ENCODE results near the gene PTGES. TPM values are rescaled to one million over a fixed set of nuclear protein-coding genes. Genes with fewer than 3 reads are reported as not detected.

The PTGES gene
- total RNA-seq, 1 experiment from 2014 or later = 2.4 TPM

GRCh38 chr9:129728744-129729143 lies 24.1 kb downstream of the PTGES start:
- no peak overlapping the region for H2BK12ac ChIP-seq (ENCODE audit: insufficient read length, low read depth, low read length)
- H2BK15ac ChIP-seq (ENCODE audit: low read depth, low read length) = no peak overlapping the region
- no peak overlapping the region for H3K14ac ChIP-seq (ENCODE audit: insufficient read depth, low read length)
- H3K4ac ChIP-seq (ENCODE audit: low read depth, low read length) = no peak overlapping the region
- H3K79me2 ChIP-seq (ENCODE audit: insufficient read depth, low read length) = no peaks in the 10 kb centered on the region
- H2BK120ac ChIP-seq (ENCODE audit: low read depth, low read length, poor library complexity, severe bottlenecking) = no peak overlapping the region
- Mint-ChIP-seq H3K4me3 (no peak overlapping the region), H3K36me3 (ENCODE audit: insufficient read depth in 1 of 3, low read depth in 3 of 3) (no peaks in the 10 kb centered on the region), H3K27ac (no peak overlapping the region), H3K27me3 (ENCODE audit: low read depth) (peaks cover 2% of the 10 kb centered on the region), H3K9me3 (no peaks in the 10 kb centered on the region), H3K4me1 (peaks cover 5 to 22% of the 10 kb centered on the region in 2 experiments)
- TF ChIP-seq, protein P1, sequence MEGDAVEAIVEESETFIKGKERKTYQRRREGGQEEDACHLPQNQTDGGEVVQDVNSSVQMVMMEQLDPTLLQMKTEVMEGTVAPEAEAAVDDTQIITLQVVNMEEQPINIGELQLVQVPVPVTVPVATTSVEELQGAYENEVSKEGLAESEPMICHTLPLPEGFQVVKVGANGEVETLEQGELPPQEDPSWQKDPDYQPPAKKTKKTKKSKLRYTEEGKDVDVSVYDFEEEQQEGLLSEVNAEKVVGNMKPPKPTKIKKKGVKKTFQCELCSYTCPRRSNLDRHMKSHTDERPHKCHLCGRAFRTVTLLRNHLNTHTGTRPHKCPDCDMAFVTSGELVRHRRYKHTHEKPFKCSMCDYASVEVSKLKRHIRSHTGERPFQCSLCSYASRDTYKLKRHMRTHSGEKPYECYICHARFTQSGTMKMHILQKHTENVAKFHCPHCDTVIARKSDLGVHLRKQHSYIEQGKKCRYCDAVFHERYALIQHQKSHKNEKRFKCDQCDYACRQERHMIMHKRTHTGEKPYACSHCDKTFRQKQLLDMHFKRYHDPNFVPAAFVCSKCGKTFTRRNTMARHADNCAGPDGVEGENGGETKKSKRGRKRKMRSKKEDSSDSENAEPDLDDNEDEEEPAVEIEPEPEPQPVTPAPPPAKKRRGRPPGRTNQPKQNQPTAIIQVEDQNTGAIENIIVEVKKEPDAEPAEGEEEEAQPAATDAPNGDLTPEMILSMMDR (conservative IDR thresholded peaks at IDR 0.05) = no peak
- no peak overlapping the region for H3K27ac ChIP-seq (ENCODE audit: insufficient read length, low read depth, low read length)
- no peaks in the 10 kb centered on the region for H3K23me2 ChIP-seq (ENCODE audit: insufficient read length, low read depth, low read length, poor library complexity, severe bottlenecking)
- no peaks in the 10 kb centered on the region for H3K9me3 ChIP-seq (ENCODE audit: control insufficient read depth, low read depth, low read length)
- no peaks in the 10 kb centered on the region for H3K27me3 ChIP-seq (ENCODE audit: insufficient read depth, low read length)
- H4K20me1 ChIP-seq (ENCODE audit: control insufficient read depth, insufficient read depth, insufficient read length) = no peaks in the 10 kb centered on the region
- H2BK5ac ChIP-seq (ENCODE audit: insufficient read length, low read length) = no peak overlapping the region
- no peak overlapping the region for H4K5ac ChIP-seq (ENCODE audit: insufficient read length, low read depth, low read length)
- no peak overlapping the region for H4K91ac ChIP-seq (ENCODE audit: insufficient read length, low read depth, low read length)
- no peak overlapping the region for H2BK20ac ChIP-seq (ENCODE audit: low read depth, low read length, poor library complexity, severe bottlenecking)
- H3K9ac ChIP-seq (ENCODE audit: extremely low read depth, insufficient read length, low read length) = no peak overlapping the region
- no peak overlapping the region for H3T11ph ChIP-seq (ENCODE audit: low read length)
- WGBS (ENCODE audit: extremely low coverage, insufficient read length, low lambda C conversion rate) = no CpG with 5 or more reads among the region's 7 CpGs
- no peak overlapping the region for H3K18ac ChIP-seq (ENCODE audit: insufficient read length, low read depth, low read length)
- H3K4me2 ChIP-seq (ENCODE audit: insufficient read depth, insufficient read length, low read length) = no peak overlapping the region
- no peak overlapping the region for H2AFZ ChIP-seq (ENCODE audit: low read length)
- no peak overlapping the region for H4K8ac ChIP-seq (replicated peaks; ENCODE audit: insufficient read length, low read depth, low read length)
- no peak overlapping the region for H2AK5ac ChIP-seq (ENCODE audit: insufficient read length, low read length)
- H3K4me1 ChIP-seq (ENCODE audit: insufficient read depth, low read length) = no peaks in the 10 kb centered on the region
- H3K23ac ChIP-seq (ENCODE audit: insufficient read length, low read depth, low read length) = no peak overlapping the region
- no peak overlapping the region for H3K56ac ChIP-seq (ENCODE audit: insufficient read length, low read depth, low read length)
- no peak for DNase-seq
- no peaks in the 10 kb centered on the region for H3K79me1 ChIP-seq (ENCODE audit: insufficient read depth, low read depth, low read length, poor library complexity, severe bottlenecking)

Data from H9 (cell line).